Right atrium auricular region (tissue), 2 donors: ENCODE results near the gene DNAH5. TPM values are rescaled to one million over a fixed set of nuclear protein-coding genes. Genes with fewer than 3 reads are reported as not detected.

ENCODE experiments used
- DNase-seq: peaks from one replicate; pipeline ENCODE4 v3.0.0-alpha.2; 2019; ENCODE audit warnings: low spot score
- H3K27ac ChIP-seq, 2 donors: fragments of 200-600 bp; sonication (generic); 1 replicate in 1 of 2; 2 replicates in 1 of 2; pipeline ENCODE4 v1.5.1; 2016 to 2019
- H3K27me3 ChIP-seq, 2 donors: fragments of 200-600 bp; sonication (generic); one replicate each; pipeline versions ENCODE4 v1.5.1 to v1.6.0; 2017 to 2019
- H3K36me3 ChIP-seq: fragments of 200-600 bp; sonication (generic); one replicate; pipeline ENCODE4 v1.5.1; 2016
- H3K4me1 ChIP-seq, 2 donors: fragments of 200-600 bp; sonication (generic); one replicate each; pipeline versions ENCODE4 v1.5.1 to v1.6.0; 2017 to 2019
- H3K4me3 ChIP-seq, 2 donors: fragments of 200-600 bp; sonication (generic); 1 replicate in 1 of 2; 2 replicates in 1 of 2; pipeline ENCODE4 v1.5.1; 2017 to 2019; ENCODE audit warnings: mild to moderate bottlenecking in 1 of 2, moderate library complexity in 1 of 2
- H3K9me3 ChIP-seq, 2 donors: fragments of 200-600 bp; sonication (generic); one replicate each; pipeline ENCODE4 v1.5.1; 2019
- total RNA-seq, 2 donors: library from RNA; depleted of rRNA; stranded (reverse); fragments of >200 nt; gene quantifications; one replicate each; pipeline ENCODE4 v1.1.0, GENCODE V29; 2016
- TF ChIP-seq, protein P1 (sequence below), 2 donors: fragments of 200-600 bp; sonication (generic); IDR thresholded peaks; one replicate each; pipeline ENCODE4 v1.5.1; 2019; ENCODE audit warnings: antibody characterized with exemption in 2 of 2

Gene DNAH5
- total RNA-seq, 2 donors from 2014 or later, result 0.08 TPM; not detected in 1

DNA sequence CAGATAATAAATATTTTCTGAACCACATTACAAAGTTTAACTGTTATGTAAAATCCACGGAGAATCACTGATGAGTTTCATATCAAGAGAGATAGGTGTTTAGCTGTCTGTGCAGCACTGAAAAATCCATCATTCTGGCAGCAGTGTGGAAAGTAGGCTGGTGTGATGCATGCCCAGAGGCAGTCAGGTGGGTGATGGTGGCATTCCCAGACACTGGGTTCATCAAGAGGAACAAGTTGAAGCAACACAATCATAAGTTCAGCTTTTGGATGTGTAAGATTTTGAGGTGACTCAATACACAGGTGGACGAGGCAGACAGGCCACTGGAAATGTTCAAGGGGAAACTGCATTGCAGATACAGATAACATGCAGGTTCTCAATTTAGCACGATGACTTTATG lies 11.9 kb downstream of the DNAH5 start:
- H3K4me1 ChIP-seq, result no peaks in the 10 kb centered on the region
- TF ChIP-seq, protein P1, sequence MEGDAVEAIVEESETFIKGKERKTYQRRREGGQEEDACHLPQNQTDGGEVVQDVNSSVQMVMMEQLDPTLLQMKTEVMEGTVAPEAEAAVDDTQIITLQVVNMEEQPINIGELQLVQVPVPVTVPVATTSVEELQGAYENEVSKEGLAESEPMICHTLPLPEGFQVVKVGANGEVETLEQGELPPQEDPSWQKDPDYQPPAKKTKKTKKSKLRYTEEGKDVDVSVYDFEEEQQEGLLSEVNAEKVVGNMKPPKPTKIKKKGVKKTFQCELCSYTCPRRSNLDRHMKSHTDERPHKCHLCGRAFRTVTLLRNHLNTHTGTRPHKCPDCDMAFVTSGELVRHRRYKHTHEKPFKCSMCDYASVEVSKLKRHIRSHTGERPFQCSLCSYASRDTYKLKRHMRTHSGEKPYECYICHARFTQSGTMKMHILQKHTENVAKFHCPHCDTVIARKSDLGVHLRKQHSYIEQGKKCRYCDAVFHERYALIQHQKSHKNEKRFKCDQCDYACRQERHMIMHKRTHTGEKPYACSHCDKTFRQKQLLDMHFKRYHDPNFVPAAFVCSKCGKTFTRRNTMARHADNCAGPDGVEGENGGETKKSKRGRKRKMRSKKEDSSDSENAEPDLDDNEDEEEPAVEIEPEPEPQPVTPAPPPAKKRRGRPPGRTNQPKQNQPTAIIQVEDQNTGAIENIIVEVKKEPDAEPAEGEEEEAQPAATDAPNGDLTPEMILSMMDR (IDR thresholded peaks at IDR 0.05), result no peak

DNA sequence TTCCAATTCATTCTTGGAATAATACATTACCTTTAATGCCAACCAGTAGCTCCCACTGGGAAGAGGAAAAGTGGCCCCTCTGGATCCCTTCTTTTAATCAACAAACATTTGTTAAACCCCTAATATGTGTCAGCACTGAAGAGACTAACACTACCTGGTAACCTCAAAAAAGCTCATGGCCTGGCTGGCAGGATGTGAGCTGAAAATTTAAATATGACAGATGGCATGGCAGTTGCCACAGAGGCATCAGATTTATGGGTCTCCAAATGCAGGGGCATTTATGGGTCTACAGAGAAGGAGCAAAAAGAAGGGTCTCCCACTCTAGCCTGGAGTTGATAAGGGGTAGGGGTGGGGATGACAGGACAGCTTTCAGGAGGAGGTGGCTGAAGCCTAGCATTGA lies 12.5 kb downstream of the DNAH5 start:
- H3K36me3 ChIP-seq, result no peaks in the 10 kb centered on the region
- TF ChIP-seq, protein P1 (IDR thresholded peaks at IDR 0.05), result no peak
- peaks cover 0 to 19% of the 10 kb centered on the region in 2 donors for H3K9me3 ChIP-seq
- no peak overlapping the region for H3K27ac ChIP-seq
- no peak overlapping the region for H3K4me3 ChIP-seq
- no peak for DNase-seq
- H3K27me3 ChIP-seq, result no peaks in the 10 kb centered on the region
- H3K4me1 ChIP-seq, result no peaks in the 10 kb centered on the region

More for the DNA sequence above, 11.9 kb downstream of the DNAH5 start:
- Histone ChIP-seq H3K4me3 (no peak overlapping the region), H3K27me3 (no peaks in the 10 kb centered on the region), H3K27ac (no peak overlapping the region), H3K36me3 (no peaks in the 10 kb centered on the region), H3K9me3 (peaks cover 0 to 19% of the 10 kb centered on the region in 2 donors)
- DNase-seq, result no peak

- Histone ChIP-seq H3K4me3 (no peak overlapping the region), H3K36me3 (no peaks in the 10 kb centered on the region), H3K27ac (no peak overlapping the region), H3K4me1 (no peaks in the 10 kb centered on the region), H3K9me3 (peaks cover 0 to 19% of the 10 kb centered on the region in 2 donors), H3K27me3 (no peaks in the 10 kb centered on the region)
- TF ChIP-seq, protein P1 (IDR thresholded peaks at IDR 0.05), result no peak
- DNase-seq, result no peak
Measured at GRCh38 chr5:13930541-13931171, 13.8 kb downstream of the DNAH5 start.

GRCh38 chr5:13926731-13927130 lies 17.8 kb downstream of the DNAH5 start:
- Histone ChIP-seq H3K4me1 (no peaks in the 10 kb centered on the region), H3K36me3 (no peaks in the 10 kb centered on the region), H3K9me3 (no peaks in the 10 kb centered on the region), H3K4me3 (no peak overlapping the region), H3K27me3 (no peaks in the 10 kb centered on the region), H3K27ac (no peak overlapping the region)
- DNase-seq, result no peak
- TF ChIP-seq, protein P1 (IDR thresholded peaks at IDR 0.05), result no peak

DNA sequence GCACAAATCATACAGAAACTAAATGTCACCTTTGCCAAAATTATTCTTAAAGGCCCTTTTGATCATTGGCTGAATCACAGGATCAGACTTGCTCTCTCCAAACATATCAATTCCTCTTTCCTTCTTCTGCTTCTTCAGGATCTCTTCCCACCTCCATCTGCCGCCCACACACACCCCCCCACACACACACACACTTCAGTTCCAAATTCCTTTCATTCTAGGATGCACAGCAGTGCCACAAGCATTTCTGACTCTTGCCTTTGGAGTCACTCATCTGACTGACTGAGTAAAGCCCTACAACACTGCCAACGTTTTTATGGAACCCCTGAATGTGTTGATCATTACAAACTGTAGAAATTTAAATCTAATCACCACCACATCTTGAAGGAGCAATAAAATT lies 22.9 kb downstream of the DNAH5 start:
- H3K27me3 ChIP-seq, result no peaks in the 10 kb centered on the region
- H3K4me1 ChIP-seq, result no peaks in the 10 kb centered on the region
- TF ChIP-seq, protein P1 (IDR thresholded peaks at IDR 0.05), result no peak
- H3K4me3 ChIP-seq, result no peak overlapping the region
- H3K36me3 ChIP-seq, result no peaks in the 10 kb centered on the region
- no peak for DNase-seq
- no peak overlapping the region for H3K27ac ChIP-seq
- H3K9me3 ChIP-seq, result no peaks in the 10 kb centered on the region

GRCh38 chr5:13919786-13920185 lies 24.7 kb downstream of the DNAH5 start:
- H3K9me3 ChIP-seq, result no peaks in the 10 kb centered on the region
- DNase-seq, result no peak
- H3K4me3 ChIP-seq, result no peak overlapping the region
- TF ChIP-seq, protein P1 (IDR thresholded peaks at IDR 0.05), result no peak
- H3K27me3 ChIP-seq, result no peaks in the 10 kb centered on the region
- no peaks in the 10 kb centered on the region for H3K4me1 ChIP-seq
- H3K27ac ChIP-seq, result no peak overlapping the region
- H3K36me3 ChIP-seq, result no peaks in the 10 kb centered on the region
